GM18867 (cell line): ENCODE data around the gene LFNG.
"Not testable (repeated sequence)": the region's sequence is repeated elsewhere in the genome, so short reads cannot be mapped to it uniquely, and the experiment has no call there.

ENCODE experiments used
- ATAC-seq: cut with Tn5 transposase; IDR thresholded peaks from one replicate; pipeline ENCODE4 v1.9.1; 2021; ENCODE audit warnings: mild to moderate bottlenecking, moderate library complexity; ENCODE audit not compliant: unreplicated experiment

LFNG gene

DNA sequence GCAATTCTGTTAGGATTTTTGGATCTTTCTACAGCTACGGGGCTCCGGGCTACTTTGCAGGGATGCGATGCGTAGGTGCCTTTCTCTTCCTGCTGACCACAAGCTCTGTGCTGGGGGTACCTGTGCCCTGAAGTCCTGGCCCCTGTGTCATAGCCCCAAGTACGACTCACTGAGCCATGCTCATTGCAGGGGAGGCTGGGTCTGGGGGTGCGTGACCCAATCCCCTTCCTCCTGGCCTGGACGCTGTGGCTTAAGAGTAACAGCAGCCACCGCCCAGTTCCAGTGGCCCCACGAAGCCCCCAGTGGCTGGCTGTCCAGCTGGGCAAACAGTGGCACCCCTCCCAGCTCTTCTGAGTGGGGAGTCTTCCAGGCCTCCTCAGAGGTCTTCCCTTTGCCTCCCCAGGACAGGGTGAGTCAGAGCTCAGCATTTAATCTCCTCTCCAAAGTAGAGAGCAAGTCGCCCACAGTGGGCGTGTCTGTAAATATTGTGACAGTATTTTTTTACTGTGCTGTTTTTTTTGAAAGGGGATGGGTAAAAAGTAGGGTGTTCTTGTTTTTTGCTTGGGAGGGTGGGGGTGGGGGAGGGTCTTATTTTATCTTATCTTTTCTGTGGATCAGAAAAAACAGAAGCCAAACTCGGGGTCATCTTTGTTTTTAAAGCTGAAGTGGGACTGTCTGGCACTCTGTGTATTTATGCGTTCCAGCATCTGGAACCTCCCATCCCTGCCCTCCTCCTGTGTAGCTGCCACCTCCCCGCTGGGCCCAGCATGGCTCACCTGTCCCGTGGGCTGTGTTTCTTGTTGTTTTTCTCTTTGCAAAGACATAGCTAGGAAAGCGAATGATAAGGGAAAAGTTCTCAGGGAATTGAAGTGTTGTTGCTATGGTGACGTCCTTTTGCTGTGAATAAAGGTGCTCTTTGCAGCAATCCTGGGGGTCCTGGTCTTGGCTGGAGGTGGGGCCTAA lies 8.2 kb downstream of the LFNG start:
- no peak for ATAC-seq

DNA sequence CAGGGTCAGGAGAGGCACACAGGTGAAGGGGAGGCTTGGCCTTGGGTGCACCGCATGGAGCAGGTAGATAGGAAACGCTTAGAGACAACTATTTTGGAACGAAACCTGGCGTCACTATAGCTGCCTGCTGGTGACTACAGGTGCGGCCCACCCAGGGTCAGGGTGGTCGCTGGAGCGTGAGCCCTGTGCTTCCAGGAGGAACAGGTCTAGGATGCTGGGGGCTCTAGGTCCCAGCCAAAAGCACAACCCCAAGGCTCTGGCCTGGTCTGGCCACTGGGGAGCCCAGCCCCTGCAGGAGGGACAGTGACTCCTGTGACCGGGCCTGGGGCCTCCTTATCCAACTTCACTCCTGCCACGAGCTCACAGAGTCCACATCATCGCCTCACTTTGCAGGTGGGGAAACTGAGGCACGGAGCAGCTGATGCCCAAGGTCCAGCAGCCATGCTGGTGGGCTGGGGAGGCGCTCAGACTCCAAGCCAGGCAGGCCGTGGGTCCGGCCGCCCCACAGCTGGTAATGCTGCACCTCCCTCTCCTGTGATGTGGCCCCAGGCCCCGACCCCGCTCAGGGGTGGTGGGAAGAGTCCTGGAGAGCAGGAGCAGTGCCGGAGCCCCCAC lies 9.0 kb downstream of the LFNG start:
- ATAC-seq = no peak

DNA sequence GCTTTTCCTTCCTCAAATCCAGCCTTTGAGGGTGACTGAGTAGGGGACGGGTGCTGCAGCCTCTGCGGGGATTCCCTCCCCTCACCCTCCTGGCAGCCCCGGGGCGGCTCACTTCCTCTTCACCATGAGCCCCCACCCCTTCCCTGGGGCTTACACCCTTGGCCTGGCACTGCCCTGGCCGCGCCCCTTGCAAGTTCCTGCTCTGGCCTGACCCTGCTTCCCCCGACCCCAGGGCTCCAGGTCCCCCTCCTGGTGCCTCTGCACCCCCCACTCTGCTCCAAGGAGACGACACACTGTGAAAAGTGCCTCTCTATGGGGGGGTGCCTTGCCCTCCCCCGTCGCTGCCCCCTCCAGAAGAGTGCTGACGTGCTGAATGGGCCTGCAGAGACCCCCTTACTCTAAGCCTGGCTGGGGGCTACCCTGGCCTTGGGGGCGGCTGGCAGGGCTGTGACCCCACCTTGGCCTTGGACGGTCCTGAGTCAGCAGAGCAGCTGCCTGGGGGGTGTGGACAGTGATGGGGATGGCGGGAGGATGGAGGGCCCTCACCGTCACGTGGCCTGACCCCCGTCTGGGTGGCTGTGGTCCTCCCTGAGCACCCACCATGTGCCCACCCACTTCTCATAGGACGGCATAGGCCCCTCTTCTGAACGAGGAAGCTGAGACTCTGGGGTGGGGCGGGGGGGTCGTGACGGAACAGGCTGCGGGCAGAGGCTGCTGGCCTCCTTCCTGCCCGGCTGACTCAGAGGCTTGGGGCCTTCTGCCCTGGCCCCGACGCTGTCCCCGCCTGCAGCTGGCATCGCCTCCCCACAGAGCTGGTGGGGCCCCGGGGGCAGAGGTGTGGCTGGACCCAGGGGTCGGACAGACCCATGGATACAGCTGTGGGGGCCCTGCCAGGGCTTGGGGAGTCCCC lies 9.8 kb downstream of the LFNG start:
- no peak for ATAC-seq

DNA sequence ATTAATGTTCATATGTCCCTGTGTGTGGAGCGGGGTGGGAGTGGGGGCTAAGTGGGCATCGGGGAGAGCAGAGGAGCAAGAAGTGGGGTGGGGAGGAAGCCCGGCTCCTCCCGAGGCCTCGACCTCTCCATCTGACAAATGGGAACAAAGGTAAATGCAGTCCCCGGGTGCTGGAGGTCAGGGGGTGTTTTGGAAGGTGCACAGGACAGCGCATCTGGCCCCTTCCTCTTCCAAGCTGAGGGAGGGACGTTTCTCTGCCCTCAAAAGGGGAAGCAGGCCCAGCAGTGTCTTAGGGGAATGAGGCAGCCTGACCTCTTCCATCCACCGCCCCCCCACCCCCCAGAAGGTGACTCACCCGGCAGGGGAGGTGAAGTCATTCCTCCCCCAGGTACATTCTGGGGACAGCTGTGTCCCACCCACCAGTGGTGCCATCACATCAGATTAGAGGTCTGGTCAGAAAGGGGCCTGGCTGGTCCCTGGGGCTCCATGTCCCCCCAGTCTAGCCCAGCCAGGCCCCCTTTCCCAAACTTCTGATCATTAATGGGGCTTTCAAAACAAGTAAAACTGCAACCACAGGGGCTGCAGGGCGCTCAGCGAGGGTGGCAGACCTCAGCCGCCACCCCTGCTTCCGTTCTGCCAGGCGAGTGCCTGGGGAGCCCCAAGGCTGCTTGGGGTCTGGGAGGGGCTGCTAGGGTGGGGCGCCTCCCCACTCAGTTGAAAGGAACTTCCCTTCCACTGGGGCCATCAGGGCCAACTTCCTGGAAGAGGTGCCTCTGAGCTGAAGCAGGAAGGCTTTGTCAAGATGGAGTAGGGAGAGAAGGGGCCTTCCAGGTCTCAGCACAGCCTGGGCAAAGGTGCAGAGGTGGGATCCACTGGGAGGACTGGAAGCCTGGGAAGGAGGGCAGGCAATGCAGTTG lies 10.8 kb downstream of the LFNG start:
- no peak for ATAC-seq

DNA sequence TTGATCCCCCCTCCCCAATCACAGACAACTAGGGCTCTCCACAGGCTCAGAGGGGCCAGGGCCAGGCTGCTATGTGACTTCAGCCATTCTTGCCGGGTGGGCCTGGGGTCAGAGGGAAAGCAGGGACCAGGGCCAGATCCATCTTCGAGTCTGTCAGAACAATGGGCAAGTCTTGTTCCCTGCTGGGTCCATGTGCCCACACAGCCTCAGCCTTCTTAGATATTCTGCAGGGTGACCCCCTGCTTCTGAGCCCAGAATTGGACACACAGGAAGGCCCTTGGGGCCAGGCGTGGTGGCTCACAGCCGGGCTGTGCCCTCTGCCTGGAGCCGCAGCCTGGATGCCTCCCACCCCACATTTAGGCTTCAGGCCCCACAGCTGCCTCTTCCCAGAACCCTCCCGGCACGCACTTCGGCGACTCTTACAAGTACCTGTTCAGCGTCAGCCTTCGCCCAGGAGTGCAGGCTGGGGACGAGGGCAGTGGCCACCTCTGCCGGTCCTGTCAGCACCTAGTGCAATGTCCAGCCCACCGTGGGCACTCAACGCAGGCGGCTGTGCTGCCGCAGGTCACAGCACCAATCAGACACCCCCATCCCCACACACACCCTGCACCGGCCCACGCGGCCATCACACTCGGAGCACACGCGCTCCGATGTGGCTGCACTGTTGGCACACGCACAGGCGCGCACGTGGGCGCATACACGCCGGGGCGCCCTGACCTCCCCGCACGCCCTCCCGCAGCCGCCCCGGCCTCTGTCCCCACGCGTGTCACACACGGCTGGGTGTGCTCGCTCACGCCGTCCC lies 11.6 kb downstream of the LFNG start:
- ATAC-seq = not testable (repeated sequence)

DNA sequence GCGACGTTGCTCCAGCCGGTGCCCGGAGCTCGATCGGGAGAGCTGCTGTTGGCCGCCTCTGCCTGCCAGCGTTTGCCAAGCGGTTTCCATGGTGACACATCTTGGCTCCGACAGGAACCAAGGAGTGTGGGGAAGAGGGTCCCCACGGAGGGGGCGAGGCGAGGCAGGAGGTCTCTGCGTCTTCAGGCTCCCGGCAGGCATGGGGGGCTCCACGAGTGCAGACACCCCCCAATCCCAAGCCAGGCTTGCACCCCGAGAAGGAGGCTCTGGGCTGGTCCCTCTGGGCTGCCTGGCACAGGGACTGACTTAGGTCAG lies 12.2 kb downstream of the LFNG start:
- ATAC-seq = not testable (repeated sequence)

DNA sequence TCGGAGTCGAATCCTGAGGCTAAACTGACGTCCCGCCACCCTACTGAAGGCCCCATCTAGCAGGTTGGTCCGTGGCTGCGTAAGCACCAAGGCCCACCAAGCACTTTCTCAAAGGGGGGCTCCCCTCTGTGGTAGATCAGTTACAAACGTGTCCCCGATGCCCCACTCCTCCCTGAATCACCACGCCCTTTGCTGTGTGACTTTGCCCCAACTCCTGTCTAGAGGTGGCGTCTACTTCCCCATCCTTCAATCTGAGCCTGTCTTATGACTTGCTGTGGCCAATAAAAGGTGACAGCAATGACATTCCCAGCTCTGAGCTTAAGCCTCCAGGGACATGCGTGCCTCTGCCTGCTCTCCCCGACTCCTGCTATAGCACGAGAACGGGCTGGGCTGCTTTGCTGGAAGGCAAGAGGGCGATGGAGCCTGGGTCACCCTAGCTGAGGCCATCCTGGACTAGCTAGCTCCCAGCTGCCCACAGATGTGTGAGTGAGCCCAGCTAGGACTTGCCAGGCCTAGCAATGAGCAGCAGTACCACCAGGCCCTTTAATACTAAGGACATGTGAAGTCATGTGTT lies 12.7 kb downstream of the LFNG start:
- not testable (repeated sequence) for ATAC-seq

DNA sequence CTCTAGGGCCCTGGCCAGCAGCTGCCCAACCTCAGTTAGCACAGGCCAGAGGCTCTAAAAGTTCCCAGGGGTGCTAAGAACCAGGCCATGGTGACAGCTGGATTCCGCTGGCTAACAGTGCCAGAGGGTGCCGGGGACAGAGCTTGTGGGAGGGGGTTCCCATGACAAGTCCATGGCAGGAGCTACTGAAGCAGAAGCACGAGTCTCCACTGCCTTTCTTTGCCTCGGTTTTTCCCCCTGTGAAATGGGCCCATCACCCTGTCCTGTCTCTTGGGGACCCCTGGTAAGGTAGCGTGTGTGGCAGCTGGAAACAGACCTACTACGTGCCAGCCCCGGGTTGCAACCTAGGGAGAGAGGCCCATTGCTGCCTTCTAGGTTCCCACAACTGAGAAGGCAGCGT lies 13.2 kb downstream of the LFNG start:
- ATAC-seq = not testable (repeated sequence)

DNA sequence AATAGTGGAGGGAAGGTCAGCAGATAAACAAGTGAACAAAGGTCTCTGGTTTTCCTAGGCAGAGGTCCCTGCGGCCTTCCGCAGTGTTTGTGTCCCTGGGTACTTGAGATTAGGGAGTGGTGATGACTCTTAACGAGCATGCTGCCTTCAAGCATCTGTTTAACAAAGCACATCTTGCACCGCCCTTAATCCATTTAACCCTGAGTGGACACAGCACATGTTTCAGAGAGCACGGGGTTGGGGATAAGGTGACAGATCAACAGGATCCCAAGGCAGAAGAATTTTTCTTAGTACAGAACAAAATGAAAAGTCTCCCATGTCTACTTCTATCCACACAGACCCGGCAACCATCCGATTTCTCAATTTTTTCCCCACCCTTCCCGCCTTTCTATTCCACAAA lies 14.0 kb downstream of the LFNG start:
- ATAC-seq = not testable (repeated sequence)

DNA sequence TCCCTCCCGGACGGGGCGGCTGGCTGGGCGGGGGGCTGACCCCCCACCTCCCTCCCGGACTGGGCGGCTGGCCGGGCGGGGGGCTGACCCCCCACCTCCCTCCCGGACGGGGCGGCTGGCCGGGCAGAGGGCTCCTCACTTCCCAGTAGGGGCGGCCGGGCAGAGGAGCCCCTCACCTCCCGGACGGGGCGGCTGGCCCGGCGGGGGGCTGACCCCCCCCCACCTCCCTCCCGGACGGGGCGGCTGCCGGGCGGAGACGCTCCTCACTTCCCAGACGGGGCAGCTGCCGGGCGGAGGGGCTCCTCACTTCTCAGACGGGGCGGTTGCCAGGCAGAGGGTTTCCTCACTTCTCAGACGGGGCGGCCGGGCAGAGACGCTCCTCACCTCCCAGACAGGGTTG lies 14.6 kb downstream of the LFNG start:
- not testable (repeated sequence) for ATAC-seq

DNA sequence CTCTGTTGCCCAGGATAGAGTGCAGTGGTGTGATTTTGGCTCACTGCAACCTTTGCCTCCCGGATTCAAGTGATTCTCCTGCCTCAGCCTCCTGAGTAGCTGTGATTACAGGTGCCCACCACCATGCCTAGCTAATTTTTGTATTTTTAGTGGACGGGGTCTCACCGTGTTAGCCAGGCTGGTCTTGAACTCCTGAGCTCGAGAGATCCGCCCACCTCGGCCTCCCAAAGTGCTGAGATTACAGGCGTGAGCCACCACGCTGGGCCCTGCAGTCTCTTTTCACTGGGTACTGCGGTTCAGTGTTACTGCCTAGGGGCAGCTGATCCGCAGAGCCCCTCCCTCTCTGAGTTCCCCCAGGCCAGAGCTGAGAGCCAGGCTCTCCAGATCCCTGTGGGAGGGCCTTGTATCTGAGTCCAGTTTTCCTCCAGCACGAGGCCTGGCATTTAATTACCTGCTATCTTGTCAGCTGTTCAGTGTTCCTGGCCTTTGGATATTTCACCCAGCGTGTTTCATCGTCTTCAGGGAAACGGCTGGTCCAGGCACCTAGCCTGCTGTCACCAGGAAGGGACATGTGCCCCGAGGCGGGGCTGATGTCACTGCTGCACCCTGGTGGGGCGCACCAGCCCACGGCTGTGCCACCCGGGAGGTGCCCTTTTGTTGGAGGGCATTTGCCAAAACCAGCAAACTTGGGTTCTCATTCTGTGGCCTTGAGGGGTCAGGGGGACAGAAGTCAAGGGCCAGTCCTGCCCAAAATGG lies 16.5 kb downstream of the LFNG start:
- ATAC-seq = not testable (repeated sequence)

DNA sequence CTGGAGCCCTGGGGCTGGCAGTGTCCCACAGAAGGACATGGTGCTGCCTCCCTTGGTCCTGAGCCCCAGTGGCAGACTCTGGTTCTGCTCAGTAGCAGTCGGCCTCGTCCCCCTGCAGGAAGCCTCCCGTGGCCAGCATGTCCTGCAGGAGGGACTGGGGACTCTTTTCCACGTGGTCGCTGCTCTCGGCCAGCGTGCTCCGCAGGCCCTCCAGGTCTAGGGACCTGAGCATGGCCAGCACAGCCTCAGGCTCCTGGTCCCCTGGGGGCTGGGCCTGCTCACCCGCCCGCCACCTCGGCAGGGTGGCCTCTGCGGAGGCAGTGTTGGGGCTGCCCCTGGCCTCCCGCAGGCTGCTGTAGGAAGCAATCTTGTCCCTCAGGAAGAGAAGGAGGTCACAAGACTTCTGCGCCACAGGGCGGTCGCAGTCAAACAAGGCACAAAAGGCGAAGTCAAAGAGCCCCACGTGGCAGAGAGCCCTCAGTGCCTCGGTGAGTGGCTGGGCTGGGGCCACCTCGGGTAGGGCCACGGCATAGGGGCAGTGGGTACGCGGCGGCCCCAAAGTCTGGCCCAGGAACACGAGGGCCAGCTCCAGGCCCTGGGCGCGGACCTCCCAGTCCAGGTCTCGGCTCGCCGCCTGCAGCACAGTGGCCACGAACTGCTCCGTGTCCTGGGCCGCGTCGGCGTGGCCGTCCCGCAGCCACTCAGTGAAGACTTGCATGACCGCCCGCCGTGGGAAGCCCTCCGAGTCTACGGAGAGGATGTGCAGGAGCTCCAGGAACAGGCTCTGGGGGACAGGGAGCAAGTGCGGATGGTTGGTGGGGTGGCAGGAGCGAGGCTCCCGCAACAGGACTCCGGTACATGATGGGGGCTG lies 18.6 kb downstream of the LFNG start:
- no peak for ATAC-seq

DNA sequence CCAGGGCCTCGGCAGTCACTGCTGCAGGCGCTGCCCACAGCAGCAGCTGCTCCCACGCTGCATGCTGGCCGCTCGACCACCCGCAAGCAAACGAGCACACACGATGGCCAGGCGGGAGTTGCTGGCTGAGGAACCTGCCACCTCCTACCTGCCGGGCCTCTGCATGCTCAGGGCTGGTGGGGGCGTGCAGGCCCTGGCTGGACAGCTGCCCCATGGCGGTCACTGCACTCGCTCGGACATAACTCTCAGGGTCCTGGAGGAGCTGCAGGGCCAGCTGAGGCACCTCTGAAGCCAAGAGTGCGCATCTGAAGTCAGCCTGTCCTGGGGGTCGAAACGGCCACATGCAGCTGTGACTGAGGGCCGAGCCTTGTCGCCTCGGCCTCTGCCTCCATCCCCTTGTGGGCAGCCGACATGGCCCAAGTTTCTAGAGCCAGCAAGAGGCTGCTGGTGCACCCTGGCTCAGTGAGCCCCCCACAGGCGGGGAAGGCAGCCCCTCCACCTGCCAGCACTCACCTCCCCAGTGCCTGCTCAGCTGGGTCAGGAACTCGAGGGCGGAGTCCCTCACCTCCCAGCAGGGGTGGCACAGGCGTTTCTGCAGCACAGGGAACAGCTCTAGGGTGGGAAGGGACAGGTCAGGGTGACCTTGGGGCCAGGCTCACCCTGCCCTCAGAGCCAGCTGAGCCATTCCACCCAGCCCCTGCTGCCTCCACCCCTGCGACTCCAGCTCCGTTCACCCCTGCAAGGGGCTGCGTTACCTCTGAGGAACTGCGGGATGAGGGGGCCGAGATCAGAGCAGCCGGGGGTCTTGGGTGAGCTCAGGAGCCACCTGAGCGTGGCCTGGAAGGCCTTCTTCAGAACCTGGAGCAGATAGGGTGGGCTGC lies 19.7 kb downstream of the LFNG start:
- no peak for ATAC-seq

DNA sequence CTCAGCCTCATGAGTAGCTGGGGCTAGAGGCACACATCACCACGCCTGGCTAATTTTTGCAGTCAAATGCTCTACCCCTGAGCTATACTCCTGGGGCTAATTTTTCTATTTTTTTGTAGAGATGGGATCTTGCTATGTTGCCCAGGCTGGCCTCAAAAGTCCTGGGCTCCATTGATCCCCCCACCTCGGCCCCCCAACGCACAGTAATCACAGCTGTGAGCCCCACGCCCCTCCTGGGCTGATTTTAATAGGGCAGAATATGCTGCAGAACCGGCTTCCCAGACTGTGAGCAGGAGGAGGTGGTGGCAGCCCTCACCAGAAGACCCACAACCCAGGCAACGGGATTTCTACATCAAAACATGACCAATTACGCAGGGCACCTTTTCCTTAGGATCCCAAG lies 20.6 kb downstream of the LFNG start:
- ATAC-seq = no peak

DNA sequence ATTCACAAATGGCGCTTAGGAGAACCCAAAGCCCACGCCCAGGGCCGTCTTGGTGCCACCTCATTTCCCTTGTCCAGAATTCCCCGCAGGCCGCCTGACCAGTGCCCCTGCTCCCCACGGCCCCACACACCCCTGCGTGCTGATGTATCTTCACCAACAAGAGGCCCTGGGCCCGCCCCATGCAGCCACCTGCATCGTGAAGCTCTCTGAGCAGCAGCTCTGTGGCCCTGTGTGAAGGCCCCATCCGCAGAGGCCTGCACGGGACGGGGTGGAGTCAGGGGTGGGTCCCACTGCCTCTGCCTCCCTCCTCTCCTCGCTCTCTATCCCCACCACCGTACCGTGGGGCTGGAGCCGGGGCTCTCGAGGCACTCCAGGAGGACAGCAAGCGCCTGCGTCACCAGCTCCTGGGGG lies 21.1 kb downstream of the LFNG start:
- no peak for ATAC-seq

DNA sequence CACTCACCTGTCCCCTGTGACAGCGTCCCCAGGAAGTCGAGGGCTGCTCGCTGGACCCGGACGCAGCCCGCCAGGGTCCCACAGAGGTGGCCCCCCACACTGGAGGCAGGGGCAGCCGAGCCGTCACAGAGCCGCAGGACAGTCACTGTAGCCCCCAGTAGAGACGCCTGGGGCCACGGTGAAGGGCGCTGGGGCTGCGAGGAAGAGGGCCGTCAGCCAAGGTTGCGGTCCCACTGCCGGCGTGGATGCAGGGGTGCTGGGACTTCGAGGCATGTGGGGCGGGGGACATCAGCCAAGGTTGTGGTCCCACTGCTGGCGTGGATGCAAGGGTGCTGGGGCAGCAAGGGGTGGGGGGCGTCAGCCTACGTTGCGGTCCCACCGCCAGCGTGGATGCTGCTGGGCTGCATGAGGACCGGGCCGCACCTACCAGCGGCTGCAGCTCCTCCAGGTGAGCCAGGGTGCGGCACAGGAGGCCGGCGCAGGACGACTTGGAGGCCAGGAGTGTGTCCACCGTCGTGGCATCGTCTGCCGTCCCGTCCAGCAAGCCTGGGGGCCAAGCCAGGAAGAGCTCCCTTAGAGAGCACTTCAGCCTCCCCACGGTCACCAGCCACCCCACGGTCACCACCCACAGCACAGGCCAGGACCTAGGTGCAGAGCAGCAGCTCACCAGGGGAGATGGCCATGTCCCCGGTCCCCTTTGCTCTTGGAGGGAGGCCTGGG lies 21.9 kb downstream of the LFNG start:
- ATAC-seq = no peak
